GM19468 (cell line): Measurements from ENCODE around the gene ZNF831.

Source experiments
- ATAC-seq: cut with Tn5 transposase; IDR thresholded peaks from one replicate; pipeline ENCODE4 v1.9.1; 2021; ENCODE audit warnings: mild to moderate bottlenecking, moderate library complexity, moderate number of reproducible peaks; ENCODE audit not compliant: unreplicated experiment; ENCODE audit errors: extremely low read depth

ZNF831 gene

GRCh38 chr20:59207235-59207634, 43.6 kb downstream of the ZNF831 start:
- no peak for ATAC-seq

GRCh38 chr20:59207742-59208357, 44.2 kb downstream of the ZNF831 start:
- no peak for ATAC-seq

- no peak for ATAC-seq
Measured at GRCh38 chr20:59210186-59210585, 46.6 kb downstream of the ZNF831 start.

GRCh38 chr20:59211208-59211765, 47.7 kb downstream of the ZNF831 start:
- ATAC-seq, result no peak

GRCh38 chr20:59214073-59214472, 50.5 kb downstream of the ZNF831 start:
- ATAC-seq, result no peak

- ATAC-seq, result no peak
Measured at GRCh38 chr20:59214606-59215547, 51.3 kb downstream of the ZNF831 start.

- no peak for ATAC-seq
Measured at GRCh38 chr20:59217173-59217572, 53.6 kb downstream of the ZNF831 start.

GRCh38 chr20:59217794-59218280, 54.2 kb downstream of the ZNF831 start:
- ATAC-seq, result no peak

- no peak for ATAC-seq
Measured at GRCh38 chr20:59219211-59219610, 55.6 kb downstream of the ZNF831 start.

- no peak for ATAC-seq
Measured at GRCh38 chr20:59220161-59220560, 56.5 kb downstream of the ZNF831 start.

GRCh38 chr20:59221049-59221706, 57.6 kb downstream of the ZNF831 start:
- ATAC-seq, result no peak

- no peak for ATAC-seq
Measured at GRCh38 chr20:59221707-59222252, 58.2 kb downstream of the ZNF831 start.

- ATAC-seq, result no peak
Measured at GRCh38 chr20:59222253-59223181, 58.9 kb downstream of the ZNF831 start.

GRCh38 chr20:59223182-59223601, 59.6 kb downstream of the ZNF831 start:
- no peak for ATAC-seq

- no peak for ATAC-seq
Measured at GRCh38 chr20:59223750-59224149, 60.1 kb downstream of the ZNF831 start.

- ATAC-seq, result no peak
Measured at GRCh38 chr20:59224236-59224635, 60.6 kb downstream of the ZNF831 start.

- no peak for ATAC-seq
Measured at GRCh38 chr20:59230385-59230784, 66.8 kb downstream of the ZNF831 start.

- no peak for ATAC-seq
Measured at GRCh38 chr20:59231124-59231804, 67.6 kb downstream of the ZNF831 start.

- no peak for ATAC-seq
Measured at GRCh38 chr20:59232618-59233017, 69.0 kb downstream of the ZNF831 start.
